Naive thymus-derived CD4-positive, alpha-beta T cell (primary cell): ENCODE data around the gene MAS1. TPM values are rescaled to one million over a fixed set of nuclear protein-coding genes. Genes with fewer than 3 reads are reported as not detected.
A peak's percentile ranks its signal among the peaks of the same experiment; 100 is the strongest.

Experiments used
- ATAC-seq: fragments of 150-1000 bp; cut with Tn5 transposase; 2 replicates; pipeline ENCODE4 v1.10.0; 2021; ENCODE audit warnings: mild to moderate bottlenecking, moderate library complexity
- CTCF ChIA-PET: fragments of 350-600 bp; sonication (Branson Sonifier 250); formaldehyde crosslinking; loops from one replicate; lab custom pipeline; 2021; ENCODE audit warnings: antibody characterized with exemption; lab: Charles Lee
- POLR2A ChIA-PET: fragments of 350-600 bp; sonication (Branson Sonifier 250); formaldehyde crosslinking; loops from one replicate; lab custom pipeline; 2021; ENCODE audit warnings: antibody characterized with exemption, inconsistent platforms; lab: Charles Lee
- DNase-seq, 9 donors: peaks; one replicate each; pipeline versions ENCODE4 v3.0.0 to v3.0.0-alpha.2; 2020 to 2022; ENCODE audit warnings: mixed read lengths in 1 of 9
- H3K27ac ChIP-seq: one replicate; pipeline ENCODE4 v1.7.0; 2013; ENCODE audit warnings: mild to moderate bottlenecking, low read depth, low read length, moderate library complexity
- H3K27me3 ChIP-seq, 2 donors: one replicate each; pipeline ENCODE4 v1.7.0; 2013; ENCODE audit warnings: low read length in 2 of 2, mild to moderate bottlenecking in 2 of 2, moderate library complexity in 2 of 2; ENCODE audit not compliant: control insufficient read depth in 2 of 2, insufficient read depth in 2 of 2
- H3K36me3 ChIP-seq, 3 experiments: 1 replicate in 2 of 3; 2 replicates in 1 of 3; pipeline ENCODE4 v1.7.0; 2013; ENCODE audit warnings: low read length in 3 of 3, mild to moderate bottlenecking in 3 of 3, moderate library complexity in 1 of 3; ENCODE audit not compliant: insufficient read depth in 3 of 3, control insufficient read depth in 2 of 3
- H3K4me1 ChIP-seq, 2 donors: one replicate each; pipeline ENCODE4 v1.7.0; 2013; ENCODE audit warnings: low read length in 2 of 2, mild to moderate bottlenecking in 2 of 2, moderate library complexity in 1 of 2; ENCODE audit not compliant: control insufficient read depth in 2 of 2, insufficient read depth in 2 of 2
- H3K4me3 ChIP-seq: 2 replicates; pipeline ENCODE4 v1.7.0; 2013; ENCODE audit warnings: mild to moderate bottlenecking, low read length
- H3K9me3 ChIP-seq, 3 experiments: 1 replicate in 2 of 3; 2 replicates in 1 of 3; pipeline ENCODE4 v1.7.0; 2013; ENCODE audit warnings: low read length in 3 of 3; ENCODE audit not compliant: control insufficient read depth in 2 of 3
- H3K27ac Mint-ChIP-seq, 9 donors: one replicate each; pipeline ENCODE4 v1.8.0; 2020 to 2022; ENCODE audit warnings: mixed read lengths in 9 of 9, mild to moderate bottlenecking in 8 of 9, moderate library complexity in 5 of 9, inconsistent platforms in 2 of 9
- H3K27me3 Mint-ChIP-seq, 5 donors: one replicate each; pipeline ENCODE4 v1.8.0; 2021 to 2022; ENCODE audit warnings: mixed read lengths in 5 of 5, mild to moderate bottlenecking in 1 of 5
- H3K36me3 Mint-ChIP-seq, 5 donors: one replicate each; pipeline ENCODE4 v1.8.0; 2020 to 2022; ENCODE audit warnings: mixed read lengths in 5 of 5, mild to moderate bottlenecking in 3 of 5, inconsistent platforms in 1 of 5
- H3K4me1 Mint-ChIP-seq, 7 donors: one replicate each; pipeline ENCODE4 v1.8.0; 2020 to 2022; ENCODE audit warnings: mixed read lengths in 7 of 7, mild to moderate bottlenecking in 3 of 7, inconsistent platforms in 1 of 7
- H3K4me3 Mint-ChIP-seq, 10 donors: one replicate each; pipeline ENCODE4 v1.8.0; 2020 to 2022; ENCODE audit warnings: mild to moderate bottlenecking in 10 of 10, mixed read lengths in 10 of 10, moderate library complexity in 6 of 10, inconsistent platforms in 2 of 10
- H3K9me3 Mint-ChIP-seq, 11 donors: one replicate each; pipeline ENCODE4 v1.8.0; 2020 to 2022; ENCODE audit warnings: mixed read lengths in 11 of 11, mild to moderate bottlenecking in 4 of 11, inconsistent platforms in 1 of 11, moderate library complexity in 1 of 11
- intact Hi-C, 2 donors: fragments of 100-400 bp; cut with micrococcal nuclease; formaldehyde crosslinking; loops; one replicate each; pipeline ENCODE4 v1.15.1; 2023
- polyA plus RNA-seq, 2 donors: library from polyadenylated mRNA; unstranded; fragments of 300-500 nt; fragmentation: Illumina TruSeq; gene quantifications; one replicate each; pipeline ENCODE4 v1.2.3, GENCODE V29; 2021
- total RNA-seq, 6 experiments: library from RNA in 5 of 6; stranded (reverse) in 5 of 6; gene quantifications; 1 replicate in 5 of 6; 2 replicates in 1 of 6; pipeline ENCODE4 v1.2.3 and lab custom pipeline; 2021 to 2026

MAS1 gene
- total and polyA plus RNA-seq, 7 experiments from 2014 or later: not detected

DNA sequence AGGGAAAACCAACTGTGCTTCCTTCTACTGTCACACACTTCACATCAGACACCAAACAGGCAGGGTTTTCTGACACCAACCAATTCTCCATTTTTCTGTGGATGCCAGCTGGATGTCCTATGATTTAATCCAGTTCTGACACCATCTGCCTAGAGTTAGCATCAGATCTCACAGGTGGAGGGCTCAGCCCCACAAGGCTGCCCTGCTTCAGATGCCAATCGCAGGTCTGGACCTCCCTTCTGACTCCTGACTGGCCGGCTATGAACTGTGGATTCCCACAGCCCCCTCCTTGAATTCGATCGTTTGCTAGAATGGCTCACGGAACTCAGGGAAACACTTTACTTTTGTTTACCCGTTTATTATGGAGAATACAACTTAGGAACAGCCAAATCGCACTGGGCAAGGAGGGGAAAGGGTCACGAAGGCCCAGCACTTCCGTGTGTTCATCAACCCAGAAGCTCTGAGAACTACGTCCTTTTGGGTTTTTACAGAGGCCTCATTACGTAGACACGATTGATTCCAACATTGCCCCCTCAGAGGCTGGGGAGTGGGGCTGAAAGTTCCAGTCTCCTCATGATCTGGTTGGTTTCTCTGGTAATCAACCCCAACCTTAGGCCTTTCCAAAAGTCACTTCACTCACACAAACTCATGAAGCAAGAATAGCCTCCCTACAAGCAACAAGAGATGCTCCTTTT is 25.4 kb upstream of the MAS1 start:
- Histone ChIP-seq H3K9me3 (no peaks in the 10 kb centered on the region), H3K36me3 (no peaks in the 10 kb centered on the region), H3K27me3 (peaks cover 0 to 7% of the 10 kb centered on the region in 2 donors), H3K4me1 (peaks cover 0 to 20% of the 10 kb centered on the region in 2 donors), H3K27ac (no peak overlapping the region), H3K4me3 (no peak overlapping the region)
- ATAC-seq (no peak), DNase-seq (no peak)
- peaks cover 14 to 29% (median 25%) of the 10 kb centered on the region in 7 donors for H3K4me1 Mint-ChIP-seq
- peaks cover 0 to 3% (median 0%) of the 10 kb centered on the region in 5 donors for H3K27me3 Mint-ChIP-seq
- intact Hi-C loops: loop anchor here in 1 of 2 donors (10.0 kb wide), 1 partner anchor 179 kb away; no protein-coding TSS in a partner anchor
- CTCF ChIA-PET: interaction anchor here (0.7 kb wide), 2 partner anchors 167 to 589 kb away, joined by 3 to 4 read pairs; no protein-coding TSS in a partner anchor
- peak overlapping the region in 1 of 9 donors; percentile 10 for H3K27ac Mint-ChIP-seq
- no peaks in the 10 kb centered on the region for H3K36me3 Mint-ChIP-seq
- no peak overlapping the region for H3K4me3 Mint-ChIP-seq
- peaks cover 0 to 7% (median 0%) of the 10 kb centered on the region in 11 donors for H3K9me3 Mint-ChIP-seq
- POLR2A ChIA-PET: interaction anchor here (0.7 kb wide), 1 partner anchor 591 kb away, joined by 3 read pairs; no protein-coding TSS in a partner anchor

DNA sequence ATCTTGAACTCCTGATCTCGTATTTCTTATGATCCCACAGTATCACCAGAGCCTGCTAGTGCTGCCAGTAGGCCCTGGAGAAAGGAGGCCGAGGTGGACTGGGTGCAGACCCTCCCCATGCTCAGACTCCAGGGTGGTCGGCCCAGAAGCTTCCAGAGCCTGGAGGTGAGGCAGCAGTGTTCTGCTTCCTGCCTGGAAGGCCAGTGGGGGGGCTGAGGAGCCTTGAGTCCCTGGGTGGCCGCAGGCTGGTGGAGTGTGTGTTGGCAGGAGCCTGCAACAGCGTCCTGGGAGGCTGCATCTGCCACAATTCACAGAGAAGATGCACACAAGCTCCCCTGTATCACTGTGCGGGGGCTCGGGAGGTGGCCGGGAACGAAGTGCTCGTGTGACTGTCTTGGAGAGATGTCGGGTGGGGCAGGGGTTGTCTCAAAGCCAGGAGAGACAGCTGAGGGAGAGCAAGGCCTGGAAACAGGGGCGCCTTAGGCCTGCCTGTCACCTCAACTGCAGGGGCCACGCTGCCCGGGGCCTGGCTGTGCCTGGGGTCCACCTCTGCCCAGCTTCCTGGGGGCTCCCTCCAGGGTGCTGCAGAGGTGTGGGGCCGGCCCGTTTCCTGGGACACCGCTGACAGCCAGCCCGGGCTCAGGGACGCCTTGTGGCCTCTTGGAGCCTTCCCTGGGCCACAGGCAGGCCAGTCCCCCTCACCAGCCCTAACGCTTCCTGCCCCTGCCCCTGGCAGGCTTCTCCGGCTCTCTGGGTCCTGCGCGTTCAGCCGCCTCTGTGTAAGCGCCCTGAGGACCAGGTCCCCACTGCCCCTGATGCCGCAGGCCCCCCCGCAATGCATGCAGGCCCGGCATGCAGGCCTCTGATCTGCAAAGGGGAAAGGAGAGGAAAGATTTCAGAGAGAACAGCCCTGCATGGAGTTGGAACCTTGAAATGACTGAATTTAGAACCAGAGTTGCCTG is 24.2 kb upstream of the MAS1 start:
- POLR2A ChIA-PET: interaction anchor here (1.1 kb wide), 1 partner anchor 11 kb away, joined by 4 read pairs; no protein-coding TSS in a partner anchor
- peaks cover 0 to 7% (median 0%) of the 10 kb centered on the region in 11 donors for H3K9me3 Mint-ChIP-seq
- ATAC-seq: no peak
- peak overlapping the region in 1 of 9 donors; percentile 7 for H3K27ac Mint-ChIP-seq
- H3K4me3 Mint-ChIP-seq: no peak overlapping the region
- Histone ChIP-seq H3K9me3 (no peaks in the 10 kb centered on the region), H3K27me3 (peaks cover 0 to 7% of the 10 kb centered on the region in 2 donors), H3K4me3 (no peak overlapping the region), H3K4me1 (peaks cover 0 to 16% of the 10 kb centered on the region in 2 donors), H3K27ac (no peak overlapping the region), H3K36me3 (no peaks in the 10 kb centered on the region)
- intact Hi-C loops: loop anchor here in 1 of 2 donors (10.0 kb wide), 1 partner anchor 178 kb away; no protein-coding TSS in a partner anchor
- no peak for DNase-seq
- H3K36me3 Mint-ChIP-seq: no peaks in the 10 kb centered on the region
- CTCF ChIA-PET: interaction anchor here (0.7 kb wide), 1 partner anchor 165 kb away, joined by 3 read pairs; no protein-coding TSS in a partner anchor
- no peaks in the 10 kb centered on the region for H3K27me3 Mint-ChIP-seq
- H3K4me1 Mint-ChIP-seq: peaks cover 12 to 20% (median 18%) of the 10 kb centered on the region in 7 donors

GRCh38 chr6:159871241-159871640 is 19.5 kb upstream of the MAS1 start:
- DNase-seq: no peak
- intact Hi-C loops: no loop called here
- ChIA-PET CTCF (no interaction called here), POLR2A (no interaction called here)
- no peak overlapping the region for H3K27ac Mint-ChIP-seq
- H3K9me3 Mint-ChIP-seq: peaks cover 0 to 7% (median 0%) of the 10 kb centered on the region in 11 donors
- H3K36me3 ChIP-seq: no peaks in the 10 kb centered on the region
- H3K4me1 ChIP-seq: no peaks in the 10 kb centered on the region
- H3K27ac ChIP-seq: no peak overlapping the region
- no peak overlapping the region for H3K4me3 ChIP-seq
- ATAC-seq: no peak
- no peak overlapping the region for H3K4me3 Mint-ChIP-seq
- peaks cover 0 to 5% (median 0%) of the 10 kb centered on the region in 7 donors for H3K4me1 Mint-ChIP-seq
- H3K27me3 Mint-ChIP-seq: no peaks in the 10 kb centered on the region
- H3K36me3 Mint-ChIP-seq: no peaks in the 10 kb centered on the region
- H3K27me3 ChIP-seq: no peaks in the 10 kb centered on the region
- H3K9me3 ChIP-seq: no peaks in the 10 kb centered on the region

GRCh38 chr6:159871906-159872305 is 18.9 kb upstream of the MAS1 start:
- Histone ChIP-seq H3K9me3 (no peaks in the 10 kb centered on the region), H3K36me3 (no peaks in the 10 kb centered on the region), H3K27ac (no peak overlapping the region), H3K27me3 (no peaks in the 10 kb centered on the region), H3K4me1 (no peaks in the 10 kb centered on the region), H3K4me3 (no peak overlapping the region)
- no peak for DNase-seq
- Mint-ChIP-seq H3K4me1 (peaks cover 0 to 5% (median 0%) of the 10 kb centered on the region in 7 donors), H3K9me3 (peaks cover 0 to 6% (median 0%) of the 10 kb centered on the region in 11 donors), H3K36me3 (no peaks in the 10 kb centered on the region), H3K4me3 (no peak overlapping the region), H3K27ac (peak overlapping the region in 1 of 9 donors; percentile 12), H3K27me3 (peaks cover 0 to 2% (median 0%) of the 10 kb centered on the region in 5 donors)
- ChIA-PET CTCF (no interaction called here), POLR2A (no interaction called here)
- intact Hi-C loops: no loop called here
- ATAC-seq: no peak

DNA sequence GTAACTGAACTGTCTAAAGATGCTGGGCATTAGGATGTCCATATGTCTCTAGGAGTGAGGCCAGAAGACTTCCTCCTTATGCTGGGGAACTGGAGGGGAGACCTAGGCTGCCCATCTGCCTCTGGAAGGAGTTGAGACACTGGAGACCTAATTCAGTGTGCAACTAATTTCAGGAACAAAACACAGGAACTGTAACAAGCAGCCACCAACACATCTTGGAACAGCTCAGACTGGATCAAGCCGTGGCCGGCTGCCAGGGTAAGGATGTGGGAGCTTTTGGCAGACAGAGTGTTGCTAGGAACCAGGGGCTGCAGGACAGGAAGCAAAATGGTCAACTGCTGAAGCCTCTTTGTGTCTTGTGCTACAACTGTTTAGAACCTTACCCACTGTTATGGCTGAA is 16.4 kb upstream of the MAS1 start:
- H3K4me1 Mint-ChIP-seq: peaks cover 0 to 5% (median 0%) of the 10 kb centered on the region in 7 donors
- no peak for ATAC-seq
- intact Hi-C loops: no loop called here
- no peak for DNase-seq
- H3K36me3 Mint-ChIP-seq: no peaks in the 10 kb centered on the region
- peaks cover 0 to 2% (median 0%) of the 10 kb centered on the region in 11 donors for H3K9me3 Mint-ChIP-seq
- no peak overlapping the region for H3K4me3 ChIP-seq
- no peaks in the 10 kb centered on the region for H3K27me3 ChIP-seq
- no peaks in the 10 kb centered on the region for H3K4me1 ChIP-seq
- no peak overlapping the region for H3K27ac Mint-ChIP-seq
- no peak overlapping the region for H3K4me3 Mint-ChIP-seq
- ChIA-PET CTCF (no interaction called here), POLR2A (no interaction called here)
- peaks cover 0 to 11% (median 0%) of the 10 kb centered on the region in 5 donors for H3K27me3 Mint-ChIP-seq
- H3K27ac ChIP-seq: no peak overlapping the region
- H3K36me3 ChIP-seq: no peaks in the 10 kb centered on the region
- H3K9me3 ChIP-seq: no peaks in the 10 kb centered on the region

DNA sequence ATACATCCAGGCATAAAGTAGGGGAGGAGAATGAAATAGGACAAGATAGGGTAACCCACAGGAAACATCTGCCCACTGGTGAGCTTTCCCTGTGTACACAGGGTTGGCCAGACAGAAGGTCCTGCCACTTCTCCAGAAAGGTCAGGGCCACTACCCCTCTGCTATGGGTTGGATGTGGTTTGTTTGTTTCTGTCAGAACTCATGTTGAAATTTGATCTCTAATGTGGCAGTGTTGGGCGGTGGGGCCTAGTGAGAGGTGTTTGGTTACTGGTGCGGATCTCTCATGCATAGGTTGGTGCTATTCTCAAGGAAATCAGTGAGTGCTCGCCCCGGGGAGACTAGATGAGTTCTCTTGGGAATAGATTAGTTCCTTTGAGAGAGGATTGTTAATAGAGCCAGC is 15.6 kb upstream of the MAS1 start:
- ATAC-seq: no peak
- no peak for DNase-seq
- Mint-ChIP-seq H3K4me1 (peaks cover 0 to 5% (median 0%) of the 10 kb centered on the region in 7 donors), H3K4me3 (no peak overlapping the region), H3K9me3 (peaks cover 0 to 2% (median 0%) of the 10 kb centered on the region in 11 donors), H3K27me3 (peaks cover 0 to 11% (median 0%) of the 10 kb centered on the region in 5 donors), H3K36me3 (no peaks in the 10 kb centered on the region), H3K27ac (no peak overlapping the region)
- no peaks in the 10 kb centered on the region for H3K4me1 ChIP-seq
- intact Hi-C loops: no loop called here
- H3K9me3 ChIP-seq: no peaks in the 10 kb centered on the region
- CTCF ChIA-PET: no interaction called here
- H3K27ac ChIP-seq: no peak overlapping the region
- H3K36me3 ChIP-seq: no peaks in the 10 kb centered on the region
- no peak overlapping the region for H3K4me3 ChIP-seq
- POLR2A ChIA-PET: no interaction called here
- no peaks in the 10 kb centered on the region for H3K27me3 ChIP-seq
